Measurements from ENCODE around the gene MYO5B.

DNA sequence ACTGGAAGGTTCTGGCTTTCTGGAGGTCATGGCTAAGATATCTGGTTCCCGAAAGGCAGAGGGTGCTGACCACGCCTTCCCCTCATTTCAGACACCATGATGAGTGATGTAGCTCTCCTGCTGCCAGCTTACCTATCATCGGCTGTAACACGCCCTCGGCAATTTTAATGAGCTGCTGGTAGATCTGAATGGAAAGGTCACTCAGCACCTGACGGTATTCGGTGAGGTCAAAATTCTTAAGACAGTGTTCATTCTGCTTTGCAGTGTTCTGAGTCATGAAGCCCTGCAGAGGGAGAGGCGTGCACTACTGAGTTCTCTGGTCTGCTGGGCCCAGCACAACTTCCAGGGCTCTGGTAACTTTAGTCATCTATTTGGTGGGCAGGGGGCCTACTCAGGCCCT lies 355.9 kb downstream of the MYO5B start:
- TF ChIP-seq, protein P1, sequence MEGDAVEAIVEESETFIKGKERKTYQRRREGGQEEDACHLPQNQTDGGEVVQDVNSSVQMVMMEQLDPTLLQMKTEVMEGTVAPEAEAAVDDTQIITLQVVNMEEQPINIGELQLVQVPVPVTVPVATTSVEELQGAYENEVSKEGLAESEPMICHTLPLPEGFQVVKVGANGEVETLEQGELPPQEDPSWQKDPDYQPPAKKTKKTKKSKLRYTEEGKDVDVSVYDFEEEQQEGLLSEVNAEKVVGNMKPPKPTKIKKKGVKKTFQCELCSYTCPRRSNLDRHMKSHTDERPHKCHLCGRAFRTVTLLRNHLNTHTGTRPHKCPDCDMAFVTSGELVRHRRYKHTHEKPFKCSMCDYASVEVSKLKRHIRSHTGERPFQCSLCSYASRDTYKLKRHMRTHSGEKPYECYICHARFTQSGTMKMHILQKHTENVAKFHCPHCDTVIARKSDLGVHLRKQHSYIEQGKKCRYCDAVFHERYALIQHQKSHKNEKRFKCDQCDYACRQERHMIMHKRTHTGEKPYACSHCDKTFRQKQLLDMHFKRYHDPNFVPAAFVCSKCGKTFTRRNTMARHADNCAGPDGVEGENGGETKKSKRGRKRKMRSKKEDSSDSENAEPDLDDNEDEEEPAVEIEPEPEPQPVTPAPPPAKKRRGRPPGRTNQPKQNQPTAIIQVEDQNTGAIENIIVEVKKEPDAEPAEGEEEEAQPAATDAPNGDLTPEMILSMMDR (IDR thresholded peaks at IDR 0.05), result no peak
- TF ChIP-seq ZFX (IDR thresholded peaks at IDR 0.05; ENCODE audit: borderline replicate concordance), result no peak

Measured in 22Rv1 (cell line).